Osteoblast (primary cell): ENCODE data around the gene DAB2. TPM values are rescaled to one million over a fixed set of nuclear protein-coding genes. Genes with fewer than 3 reads are reported as not detected.
A peak's percentile ranks its signal among the peaks of the same experiment; 100 is the strongest.

ENCODE experiments used
- DNase-seq: peaks from one replicate; pipeline ENCODE4 v3.0.0; 2011; ENCODE audit warnings: low spot score, mixed read lengths; ENCODE audit not compliant: insufficient read length; ENCODE audit errors: missing footprints
- H2AFZ ChIP-seq: 2 replicates; pipeline ENCODE4 v1.6.0; 2011; ENCODE audit warnings: mild to moderate bottlenecking, low read length
- H3K27ac ChIP-seq: 2 replicates; pipeline ENCODE4 v1.5.1; 2011; ENCODE audit warnings: mild to moderate bottlenecking, low read depth, low read length, moderate library complexity
- H3K27me3 ChIP-seq: 2 replicates; pipeline ENCODE4 v1.6.0; 2012; ENCODE audit warnings: mild to moderate bottlenecking, control low read depth, inconsistent platforms, low read length, moderate library complexity; ENCODE audit not compliant: insufficient read depth
- H3K36me3 ChIP-seq: 2 replicates; pipeline ENCODE4 v1.5.1; 2011; ENCODE audit warnings: mild to moderate bottlenecking, low read length, control low read depth, moderate library complexity; ENCODE audit not compliant: insufficient read depth
- H3K4me1 ChIP-seq: 2 replicates; pipeline ENCODE4 v1.5.1; 2011; ENCODE audit warnings: mild to moderate bottlenecking, low read length, control low read depth, moderate library complexity; ENCODE audit not compliant: insufficient read depth
- H3K4me2 ChIP-seq: 2 replicates; pipeline ENCODE4 v1.6.0; 2011; ENCODE audit warnings: mild to moderate bottlenecking, low read length; ENCODE audit not compliant: insufficient read depth
- H3K4me3 ChIP-seq: fragments of 200-600 bp; sonication (generic); 3 replicates; pipeline ENCODE4 v1.5.1; 2012; ENCODE audit warnings: mild to moderate bottlenecking, low read length, inconsistent platforms; ENCODE audit not compliant: insufficient read depth
- H3K79me2 ChIP-seq: 2 replicates; pipeline ENCODE4 v1.6.0; 2012; ENCODE audit warnings: mild to moderate bottlenecking, low read length, control low read depth, inconsistent platforms; ENCODE audit not compliant: insufficient read depth
- H3K9me3 ChIP-seq: 2 replicates; pipeline ENCODE4 v1.5.1; 2011; ENCODE audit warnings: low read depth, low read length, control low read depth
- H4K20me1 ChIP-seq: 2 replicates; pipeline ENCODE4 v1.6.0; 2012; ENCODE audit warnings: mild to moderate bottlenecking, low read length, control low read depth; ENCODE audit not compliant: insufficient read depth
- CTCF ChIP-seq: IDR thresholded peaks from 2 replicates; pipeline ENCODE4 v1.5.1; 2011; ENCODE audit warnings: mild to moderate bottlenecking, low read depth, low read length, moderate library complexity; ENCODE audit errors: extremely low read depth
- total RNA-seq: library from RNA; depleted of rRNA; stranded (reverse); fragments of >200 nt; gene quantifications from 2 replicates; pipeline ENCODE4 v1.2.3, GENCODE V29; 2012

The DAB2 gene
- total RNA-seq, 1 donor = 296 TPM

- Histone ChIP-seq H3K27ac (peak overlapping the region; percentile 80), H3K79me2 (no peaks in the 10 kb centered on the region), H3K4me2 (peak overlapping the region; percentile 52), H3K4me1 (peaks cover 32% of the 10 kb centered on the region), H3K27me3 (no peaks in the 10 kb centered on the region), H3K9me3 (no peaks in the 10 kb centered on the region), H2AFZ (no peak overlapping the region), H3K4me3 (no peak overlapping the region), H3K36me3 (no peaks in the 10 kb centered on the region), H4K20me1 (no peaks in the 10 kb centered on the region)
- no peak for DNase-seq
- TF ChIP-seq CTCF = no peak
Observed at GRCh38 chr5:39446231-39446630, 21.5 kb upstream of the DAB2 start.

DNA sequence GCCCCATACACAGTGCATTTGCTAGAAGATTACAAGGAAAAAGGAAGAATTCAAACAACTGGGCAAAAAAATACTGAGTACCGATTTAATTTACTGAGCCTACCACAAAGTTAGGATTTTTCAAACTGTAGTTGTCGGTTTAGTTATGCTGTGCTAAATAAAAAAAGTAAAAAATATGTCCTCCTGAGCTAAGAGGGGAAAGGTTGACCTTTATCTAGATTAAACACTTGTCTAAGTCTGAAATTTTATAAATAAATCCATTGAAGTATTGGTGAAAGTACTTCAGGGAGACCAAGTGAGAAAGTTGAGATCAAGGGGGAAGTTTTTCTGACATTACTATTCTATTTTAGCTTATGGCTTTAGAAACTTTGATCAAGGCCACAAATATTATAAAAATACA, 19.1 kb upstream of the DAB2 start:
- no peak for TF ChIP-seq CTCF
- Histone ChIP-seq H3K36me3 (no peaks in the 10 kb centered on the region), H3K79me2 (no peaks in the 10 kb centered on the region)

DNA sequence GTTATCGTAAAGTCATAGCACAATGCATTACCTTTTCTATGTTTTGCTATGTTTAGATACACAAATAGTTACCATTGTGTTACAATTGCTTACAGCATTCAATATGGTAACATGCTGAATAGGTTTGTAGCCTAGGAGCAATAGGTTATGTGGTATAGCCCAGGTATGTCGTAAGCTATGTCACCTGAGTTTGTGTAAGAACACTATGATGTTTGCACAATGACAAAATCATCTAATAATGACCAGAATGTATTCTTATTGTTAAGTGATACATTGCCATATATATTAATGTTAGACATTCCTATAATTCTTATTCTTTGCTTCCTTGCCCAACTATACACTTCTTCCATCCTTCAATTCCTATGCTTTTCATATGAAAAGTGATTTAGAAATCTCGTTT, 18.2 kb upstream of the DAB2 start:
- no peaks in the 10 kb centered on the region for H3K27me3 ChIP-seq
- H3K4me2 ChIP-seq = no peak overlapping the region
- no peak overlapping the region for H3K27ac ChIP-seq
- no peak overlapping the region for H2AFZ ChIP-seq
- no peaks in the 10 kb centered on the region for H3K9me3 ChIP-seq
- DNase-seq = no peak
- no peak for TF ChIP-seq CTCF
- H3K36me3 ChIP-seq = no peaks in the 10 kb centered on the region
- no peaks in the 10 kb centered on the region for H4K20me1 ChIP-seq
- peaks cover 38% of the 10 kb centered on the region for H3K4me1 ChIP-seq
- no peak overlapping the region for H3K4me3 ChIP-seq
- H3K79me2 ChIP-seq = no peaks in the 10 kb centered on the region

More for the DNA sequence above, 19.1 kb upstream of the DAB2 start:
- Histone ChIP-seq H3K4me2 (no peak overlapping the region), H2AFZ (no peak overlapping the region), H3K9me3 (no peaks in the 10 kb centered on the region), H3K4me1 (peaks cover 44% of the 10 kb centered on the region), H3K27ac (no peak overlapping the region), H3K4me3 (no peak overlapping the region), H4K20me1 (no peaks in the 10 kb centered on the region), H3K27me3 (no peaks in the 10 kb centered on the region)
- no peak for DNase-seq

- Histone ChIP-seq H2AFZ (peak overlapping the region; percentile 21), H3K4me1 (peaks cover 27% of the 10 kb centered on the region), H4K20me1 (no peaks in the 10 kb centered on the region), H3K9me3 (no peaks in the 10 kb centered on the region), H3K27ac (no peak overlapping the region), H3K27me3 (no peaks in the 10 kb centered on the region), H3K79me2 (no peaks in the 10 kb centered on the region), H3K36me3 (no peaks in the 10 kb centered on the region), H3K4me2 (no peak overlapping the region), H3K4me3 (no peak overlapping the region)
- no peak for TF ChIP-seq CTCF
- DNase-seq = no peak
Observed at GRCh38 chr5:39441838-39442237, 17.1 kb upstream of the DAB2 start.
